ENCODE data around the gene RBFA. TPM values are rescaled to one million over a fixed set of nuclear protein-coding genes. Genes with fewer than 3 reads are reported as not detected.

Gene RBFA
- total RNA-seq, 1 experiment from 2014 or later = 45.3 TPM

GRCh38 chr18:80059945-80060344 lies 25.7 kb downstream of the RBFA start:
- Histone ChIP-seq H3K9me3 (ENCODE audit: control insufficient read depth in 1 of 2, insufficient read depth in 1 of 2, low read depth in 1 of 2, low read length in 2 of 2) (peaks cover 15 to 17% of the 10 kb centered on the region in 2 experiments; a peak in 3 of 4 replicates), H3K9me2 (ENCODE audit: insufficient read depth) (no peaks in the 10 kb centered on the region), H4K20me1 (ENCODE audit: insufficient read depth) (no peaks in the 10 kb centered on the region), H3K9ac (ENCODE audit: low read length) (no peak overlapping the region), H3K27ac (ENCODE audit: low read depth, low read length) (no peak overlapping the region), H3K4me1 (ENCODE audit: control insufficient read depth in 1 of 2, insufficient read depth in 2 of 2, low read length in 2 of 2) (no peaks in the 10 kb centered on the region), H2AFZ (ENCODE audit: low read depth, low read length, poor library complexity, severe bottlenecking) (no peak overlapping the region), H3K27me3 (ENCODE audit: insufficient read depth, low read length) (no peaks in the 10 kb centered on the region), H3K4me2 (ENCODE audit: low read length) (no peak overlapping the region), H3K79me2 (ENCODE audit: insufficient read depth, low read length) (no peaks in the 10 kb centered on the region), H3K4me3 (replicated peaks in 1 of 2; ENCODE audit: low read depth in 1 of 2, low read length in 2 of 2) (no peak overlapping the region), H3K36me3 (ENCODE audit: control insufficient read depth in 1 of 2, insufficient read depth in 2 of 2, low read length in 2 of 2) (no peaks in the 10 kb centered on the region)
- intact Hi-C loops (cut with micrococcal nuclease) = no loop called here
- RAD21 ChIA-PET (ENCODE audit: low non-redundant PET in 1 of 2, low total read pairs in 2 of 2, uncharacterized antibody in 2 of 2, unreplicated experiment in 2 of 2) = no interaction called here
- CTCF ChIA-PET = no interaction called here
- ATAC-seq = no peak
- TF ChIP-seq RAD21 (IDR thresholded peaks at IDR 0.05; ENCODE audit: low read depth) (no peak), ZBTB33 (IDR thresholded peaks at IDR 0.05; ENCODE audit: extremely low read depth, insufficient replicate concordance, low read length) (no peak)
- POLR2A ChIA-PET = no interaction called here
- DNase-seq (ENCODE audit: low read depth, low spot score) = no peak
- BruUV-seq (replicated peaks) = no TSS peak

GRCh38 chr18:80065705-80066104 lies 31.5 kb downstream of the RBFA start:
- RAD21 ChIA-PET (ENCODE audit: low non-redundant PET in 1 of 2, low total read pairs in 2 of 2, uncharacterized antibody in 2 of 2, unreplicated experiment in 2 of 2) = no interaction called here
- TF ChIP-seq EGR1 (IDR thresholded peaks at IDR 0.05; ENCODE audit: low read depth) (no peak), EZH2phosphoT487 (IDR thresholded peaks at IDR 0.05; ENCODE audit: borderline replicate concordance) (no peak), JUND (IDR thresholded peaks at IDR 0.05) (no peak), ELF1 (IDR thresholded peaks at IDR 0.05; ENCODE audit: borderline replicate concordance, low read depth) (no peak), POLR2A (IDR thresholded peaks at IDR 0.05; ENCODE audit: borderline replicate concordance, extremely low read depth, insufficient read depth, insufficient read length) (no peak), SP1 (IDR thresholded peaks at IDR 0.05; ENCODE audit: low read depth) (no peak), SRF (IDR thresholded peaks at IDR 0.05; ENCODE audit: low read depth) (no peak), SIN3A (IDR thresholded peaks at IDR 0.05; ENCODE audit: low read depth) (no peak), CEBPB (IDR thresholded peaks at IDR 0.05; ENCODE audit: low read depth) (no peak), ATF3 (IDR thresholded peaks at IDR 0.05) (no peak), CTCF (IDR thresholded peaks at IDR 0.05 in 2 of 3, conservative IDR thresholded peaks at IDR 0.05 in 1 of 3; ENCODE audit: borderline replicate concordance in 1 of 3, insufficient read depth in 1 of 3, low read depth in 2 of 3, low read length in 2 of 3) (no peak), ZBTB33 (IDR thresholded peaks at IDR 0.05; ENCODE audit: extremely low read depth, insufficient replicate concordance, low read length) (no peak)

More at GRCh38 chr18:80065705-80066104, 31.5 kb downstream of the RBFA start:
- Histone ChIP-seq H4K20me1 (ENCODE audit: insufficient read depth) (no peaks in the 10 kb centered on the region), H3K9me2 (ENCODE audit: insufficient read depth) (no peaks in the 10 kb centered on the region), H2AFZ (ENCODE audit: low read depth, low read length, poor library complexity, severe bottlenecking) (no peak overlapping the region), H3K27me3 (ENCODE audit: insufficient read depth, low read length) (no peaks in the 10 kb centered on the region), H3K27ac (ENCODE audit: low read depth, low read length) (no peak overlapping the region), H3K79me2 (ENCODE audit: insufficient read depth, low read length) (no peaks in the 10 kb centered on the region), H3K36me3 (ENCODE audit: control insufficient read depth in 1 of 2, insufficient read depth in 2 of 2, low read length in 2 of 2) (no peaks in the 10 kb centered on the region), H3K4me2 (ENCODE audit: low read length) (no peak overlapping the region), H3K4me1 (ENCODE audit: control insufficient read depth in 1 of 2, insufficient read depth in 2 of 2, low read length in 2 of 2) (no peaks in the 10 kb centered on the region), H3K9ac (ENCODE audit: low read length) (no peak overlapping the region), H3K4me3 (replicated peaks in 1 of 2; ENCODE audit: low read depth in 1 of 2, low read length in 2 of 2) (no peak overlapping the region), H3K9me3 (ENCODE audit: control insufficient read depth in 1 of 2, insufficient read depth in 1 of 2, low read depth in 1 of 2, low read length in 2 of 2) (no peaks in the 10 kb centered on the region)
- intact Hi-C loops (cut with micrococcal nuclease) = no loop called here
- no peak for ATAC-seq
- DNase-seq (ENCODE audit: low read depth, low spot score) = no peak
- CTCF ChIA-PET = no interaction called here
- POLR2A ChIA-PET = no interaction called here
- no TSS peak for BruUV-seq (replicated peaks)

Measured in HCT116 (cell line).